Heart left ventricle (tissue), 16 donors: Measurements from ENCODE around the gene SCOC. TPM values are rescaled to one million over a fixed set of nuclear protein-coding genes. Genes with fewer than 3 reads are reported as not detected.

Source experiments
- ATAC-seq, 4 donors: fragments of 200-7000 bp; cut with Tn5 transposase; one replicate each; pipeline ENCODE4 v1.9.1; 2020 to 2022; ENCODE audit warnings: moderate library complexity in 4 of 4, mild to moderate bottlenecking in 3 of 4, moderate number of reproducible peaks in 1 of 4
- DNase-seq, 5 donors: peaks; one replicate each; pipeline ENCODE4 v3.0.0-alpha.2; 2020
- H3K27ac ChIP-seq, 12 donors: fragments of 200-600 bp; sonication (generic) in 4 of 12; one replicate each; pipeline versions ENCODE4 v1.5.0 to v1.8.0; 2016 to 2022; ENCODE audit warnings: mild to moderate bottlenecking in 2 of 12
- H3K27me3 ChIP-seq, 9 donors: fragments of 200-600 bp; sonication (generic) in 2 of 9; one replicate each; pipeline versions ENCODE4 v1.5.1 to v1.8.0; 2016 to 2022; ENCODE audit warnings: mild to moderate bottlenecking in 3 of 9
- H3K36me3 ChIP-seq, 9 donors: fragments of 200-600 bp; sonication (generic) in 2 of 9; one replicate each; pipeline versions ENCODE4 v1.5.0 to v1.8.0; 2018 to 2022; ENCODE audit warnings: mild to moderate bottlenecking in 2 of 9
- H3K4me1 ChIP-seq, 12 donors: fragments of 200-600 bp; sonication (generic) in 4 of 12; one replicate each; pipeline versions ENCODE4 v1.5.0 to v1.8.0; 2016 to 2022; ENCODE audit warnings: mild to moderate bottlenecking in 3 of 12
- H3K4me3 ChIP-seq, 12 donors: fragments of 200-600 bp; sonication (generic) in 4 of 12; one replicate each; pipeline versions ENCODE4 v1.5.0 to v1.8.0; 2017 to 2022; ENCODE audit warnings: mild to moderate bottlenecking in 9 of 12, moderate library complexity in 4 of 12
- H3K9me3 ChIP-seq, 12 donors: fragments of 200-600 bp; sonication (generic) in 4 of 12; one replicate each; pipeline versions ENCODE4 v1.5.0 to v1.8.0; 2016 to 2022; ENCODE audit warnings: mild to moderate bottlenecking in 1 of 12
- POLR2A ChIP-seq, 2 donors: fragments of 450-650 bp; IDR thresholded peaks; one replicate each; pipeline ENCODE4 v1.6.1; 2017; ENCODE audit warnings: antibody characterized with exemption in 2 of 2, mild to moderate bottlenecking in 2 of 2, moderate library complexity in 2 of 2
- WGBS, 4 donors: extraction: QIAGEN DNeasy Blood & Tissue Kit in 2 of 4; methylation state at CpG; one replicate each; pipeline versions ENCODE4 v1.1.5 to v1.1.7; 2013 to 2018; 5-methylcytosine and 5-hydroxymethylcytosine counted together
- intact Hi-C, 10 donors: fragments of 100-400 bp; cut with DNase I; formaldehyde crosslinking; loops; one replicate each; pipeline versions ENCODE4 v1.11.1 to v1.14.2; 2022
- long read RNA-seq, 3 donors: library from polyadenylated mRNA; unstranded; transcript quantifications; one replicate each; pipeline ENCODE4 v2.0.0, GENCODE V29; 2020 to 2021
- polyA plus RNA-seq, 2 donors: library from polyadenylated mRNA; stranded (reverse); fragments of 200-250 nt; gene quantifications; one replicate each; pipeline ENCODE4 v1.2.3, GENCODE V29; 2013
- total RNA-seq, 9 donors: library from RNA; depleted of rRNA in 2 of 9; stranded (reverse); fragments of >200 nt in 2 of 9; fragmentation: NEBNext Ultra II Directional in 3 of 9; extraction: Animal tissue kit (Norgen Biotek cat#: 25700) in 3 of 9; gene quantifications; one replicate each; pipeline versions ENCODE4 v1.1.0 to v1.2.4, GENCODE V29; 2016 to 2023
- TF ChIP-seq, protein P1 (sequence below), 12 donors: fragments of 200-600 bp; sonication (generic) in 4 of 12; IDR thresholded peaks; one replicate each; pipeline versions ENCODE4 v1.5.0 to v1.8.0; 2018 to 2022; ENCODE audit warnings: antibody characterized with exemption in 12 of 12, mild to moderate bottlenecking in 5 of 12
- donor health status: ischemic (EF 13 %, LVEDD 7.1; RV severe dilation, severe dysfunction).
- donor health status: healthy with polysubstance abuse.
- donor health status: DM: no; HTN: yes; CAD: no.
- donor health status: DM: no; HTN: no; CAD: no.
- donor health status: ischemic (EF 25% LVEDD 6.9; RV normal size, moderate dysfunction).
- donor health status: ischemic (EF 25% LVEDD 5.7; RV mildly dilated, moderate dysfunction).
- donor health status: healthy.
- donor health status: DM: yes; HTN: yes; CAD: no.
- donor health status: ischemic (EF 35%, LVEDD 5.7; RV mildly dilated, moderate dysfunction).
- donor health status: nonischemic (EF 11% LVEDD 7.7; RV severe dilation, severe dysfunction).
- donor health status: DM: yes; HTN: yes; CAD: no.
- donor health status: PGD.
- donor health status: ischemic (EF 29% LVEDD 5.4; RV normal size, mild dysfunction).
- donor health status: nonischemic (EF 23%, LVEDD 6.1; RV moderate dilation, normal function).

Gene SCOC
- total RNA-seq, result 10 to 100 TPM; 61.0 to 80.9 (median 70.3) TPM
- polyA plus RNA-seq, result 10 to 100 TPM; 49.1 to 87.1 TPM
- long read RNA-seq, donor 1, transcript SCOC-207 (3 exons, 1,838 nt), result minor isoform, 5 of 164 reads
- long read RNA-seq, donor 1, transcript SCOC-211 (4 exons, 1,959 nt), result major isoform, 148 of 164 reads
- long read RNA-seq, donor 1, partial matches to known transcripts, result 2 of 164 reads
- long read RNA-seq, donor 1, other reads (novel, unspliced or antisense), result 9 of 164 reads
- long read RNA-seq, donor 2, transcript SCOC-211 (4 exons, 1,959 nt), result major isoform, 586 of 659 reads
- long read RNA-seq, donor 2, transcript SCOC-207 (3 exons, 1,838 nt), result minor isoform, 28 of 659 reads
- long read RNA-seq, donor 2, partial matches to known transcripts, result 30 of 659 reads
- long read RNA-seq, donor 2, other reads (novel, unspliced or antisense), result 15 of 659 reads
- long read RNA-seq, donor 3, transcript SCOC-207 (3 exons, 1,838 nt), result minor isoform, 6 of 136 reads
- long read RNA-seq, donor 3, transcript SCOC-211 (4 exons, 1,959 nt), result major isoform, 123 of 136 reads
- long read RNA-seq, donor 3, partial matches to known transcripts, result 1 of 136 reads
- long read RNA-seq, donor 3, other reads (novel, unspliced or antisense), result 6 of 136 reads

DNA sequence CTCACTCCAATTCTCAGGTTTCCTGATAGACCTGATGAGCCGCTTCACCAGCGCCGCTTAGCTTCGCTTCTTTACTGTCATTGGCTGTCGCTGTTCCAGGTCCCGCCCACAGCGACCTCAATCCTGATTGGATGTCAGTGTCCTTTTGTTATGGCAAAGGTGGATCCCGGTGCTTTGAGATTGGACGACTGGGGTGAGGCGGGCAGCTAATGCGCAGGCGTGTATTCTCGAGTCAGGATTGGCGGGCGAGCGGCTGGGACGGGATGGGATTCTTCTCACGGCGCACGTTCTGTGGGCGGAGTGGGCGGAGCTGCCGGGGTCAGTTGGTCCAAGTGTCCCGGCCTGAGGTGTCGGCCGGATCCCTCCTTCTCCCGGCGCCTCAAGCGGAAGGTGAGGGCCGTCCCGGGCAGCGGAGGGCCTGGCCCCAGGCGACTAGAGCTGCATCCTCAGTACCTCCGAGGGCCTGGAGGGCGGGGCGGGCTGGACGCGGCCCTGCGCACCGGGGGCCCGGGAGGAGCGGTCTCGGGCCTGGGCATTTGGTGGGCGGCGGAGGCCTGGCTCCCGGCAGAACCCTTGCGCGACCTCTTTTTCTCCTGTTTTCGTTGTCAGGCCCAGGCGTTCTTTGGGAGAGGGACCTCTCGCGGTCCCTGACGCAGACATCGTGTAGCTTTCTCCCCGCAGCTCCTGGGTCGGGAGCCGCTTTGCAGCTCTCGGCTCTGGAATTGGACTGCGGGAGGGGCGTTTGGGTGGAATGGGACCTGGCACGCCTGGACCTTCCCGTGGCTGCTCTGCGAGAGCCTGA is at the start of gene SCOC:
Gene SCOC (plus strand): TSS at position 319 of the 802 bp plus-strand sequence. CDS start 5,525 bp downstream, outside the sequence.
- no peaks in the 10 kb centered on the region for H3K36me3 ChIP-seq
- H3K27ac ChIP-seq, result peak within 1 kb of the TSS; percentile 76 to 96 (median 94)
- peak within 1 kb of the TSS; percentile 77 to 96 (median 84) for H3K4me3 ChIP-seq
- ATAC-seq (peak; percentile 98 to 99 (median 99)), DNase-seq (peak; percentile 99 to 100 (median 99))
- H3K4me1 ChIP-seq, result peaks cover 0 to 52% (median 31%) of the 10 kb centered on the region in 12 donors
- intact Hi-C loops, result loop anchor here in 8 of 10 donors (5.0 to 10.0 kb wide), 4 partner anchors 54 to 381 kb away; partner anchors contain the start of genes ELMOD2 (in 3 of the 8), CLGN (in 1 of the 8) and TBC1D9 (in 1 of the 8)
- TF ChIP-seq, protein P1, sequence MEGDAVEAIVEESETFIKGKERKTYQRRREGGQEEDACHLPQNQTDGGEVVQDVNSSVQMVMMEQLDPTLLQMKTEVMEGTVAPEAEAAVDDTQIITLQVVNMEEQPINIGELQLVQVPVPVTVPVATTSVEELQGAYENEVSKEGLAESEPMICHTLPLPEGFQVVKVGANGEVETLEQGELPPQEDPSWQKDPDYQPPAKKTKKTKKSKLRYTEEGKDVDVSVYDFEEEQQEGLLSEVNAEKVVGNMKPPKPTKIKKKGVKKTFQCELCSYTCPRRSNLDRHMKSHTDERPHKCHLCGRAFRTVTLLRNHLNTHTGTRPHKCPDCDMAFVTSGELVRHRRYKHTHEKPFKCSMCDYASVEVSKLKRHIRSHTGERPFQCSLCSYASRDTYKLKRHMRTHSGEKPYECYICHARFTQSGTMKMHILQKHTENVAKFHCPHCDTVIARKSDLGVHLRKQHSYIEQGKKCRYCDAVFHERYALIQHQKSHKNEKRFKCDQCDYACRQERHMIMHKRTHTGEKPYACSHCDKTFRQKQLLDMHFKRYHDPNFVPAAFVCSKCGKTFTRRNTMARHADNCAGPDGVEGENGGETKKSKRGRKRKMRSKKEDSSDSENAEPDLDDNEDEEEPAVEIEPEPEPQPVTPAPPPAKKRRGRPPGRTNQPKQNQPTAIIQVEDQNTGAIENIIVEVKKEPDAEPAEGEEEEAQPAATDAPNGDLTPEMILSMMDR (IDR thresholded peaks at IDR 0.05), result peak in 1 of 12 donors; percentile 9
- TF ChIP-seq POLR2A (IDR thresholded peaks at IDR 0.05), result peak in 1 of 2 donors; percentile 74
- WGBS, 4 donors, result 0 to 1% (median 0%) methylated on average over 20 to 63 of the region's 63 CpGs
- H3K9me3 ChIP-seq, result no peaks in the 10 kb centered on the region
- H3K27me3 ChIP-seq, result no peaks in the 10 kb centered on the region

DNA sequence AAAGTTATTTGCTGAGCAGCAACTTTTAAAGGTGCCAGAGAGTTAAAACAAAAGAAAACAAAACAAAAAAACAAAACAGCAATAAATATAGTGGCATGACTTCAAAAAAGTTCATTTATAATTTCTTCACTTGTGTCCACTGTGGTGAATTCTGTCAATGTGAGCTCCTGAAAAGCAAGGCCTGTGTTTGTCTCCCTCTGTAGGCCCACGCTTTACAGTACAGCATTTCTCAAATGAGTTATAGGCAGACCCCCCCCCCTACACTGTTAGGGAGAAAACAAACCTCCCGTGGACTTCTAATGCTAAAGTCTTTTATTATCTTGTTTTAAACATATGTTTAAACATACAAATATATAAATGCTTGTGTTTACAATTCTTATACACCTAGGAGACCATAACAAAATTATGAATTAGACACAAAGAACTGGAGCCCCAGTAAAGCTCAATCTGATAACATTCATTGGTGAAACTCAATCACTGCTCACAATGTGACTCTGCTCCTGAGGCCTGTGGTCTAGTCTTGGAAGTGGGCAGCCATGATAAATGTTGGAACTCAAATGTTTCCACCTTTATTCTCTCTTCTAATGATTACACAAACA is 47.0 kb upstream of the SCOC start:
- H3K27me3 ChIP-seq, result no peaks in the 10 kb centered on the region
- H3K27ac ChIP-seq, result no peak overlapping the region
- 39 to 63% (median 50%) methylated on average over 2 of the region's 2 CpGs for WGBS, 4 donors
- peaks cover 0 to 6% (median 0%) of the 10 kb centered on the region in 12 donors for H3K9me3 ChIP-seq
- H3K4me1 ChIP-seq, result peaks cover 0 to 7% (median 0%) of the 10 kb centered on the region in 12 donors
- intact Hi-C loops, result loop anchor here (2.0 to 10.0 kb wide), 11 partner anchors 62 to 672 kb away; partner anchors contain the start of gene MAML3 (in 4 of the 10)
- H3K4me3 ChIP-seq, result no peak overlapping the region
- no peaks in the 10 kb centered on the region for H3K36me3 ChIP-seq
- TF ChIP-seq POLR2A (IDR thresholded peaks at IDR 0.05), result no peak
- TF ChIP-seq, protein P1 (IDR thresholded peaks at IDR 0.05), result peak; percentile 42 to 79 (median 70)
- DNase-seq (peak in 1 of 5 donors; percentile 22), ATAC-seq (peak in 3 of 4 donors; percentile 63 to 75 (median 71))

DNA sequence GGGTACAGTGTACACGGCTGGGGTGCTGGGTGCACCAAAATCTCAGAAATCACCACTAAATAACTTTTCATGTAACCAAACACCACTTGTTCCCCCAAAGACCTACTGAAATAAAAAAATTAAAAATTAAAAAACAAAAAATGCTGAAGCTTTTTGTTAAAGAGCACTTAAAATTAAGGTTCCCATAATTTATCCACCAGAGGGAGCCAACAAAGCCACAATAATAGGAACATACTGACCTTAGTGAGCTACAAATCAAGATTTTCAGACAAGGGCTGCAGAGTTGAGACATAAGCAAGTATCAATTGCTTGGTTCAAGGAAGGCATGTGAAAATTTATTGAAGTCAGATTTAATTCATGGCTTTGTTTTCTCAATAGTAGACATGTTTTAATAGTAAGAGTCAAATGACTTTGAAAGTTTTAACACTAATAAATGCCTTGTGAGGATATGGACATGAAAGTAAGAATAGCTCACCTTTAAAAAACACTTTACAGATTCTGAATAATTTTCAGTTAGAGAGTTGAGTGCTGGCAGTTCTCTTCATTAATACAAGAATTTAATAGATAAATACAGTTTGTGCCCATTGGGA is 43.0 kb upstream of the SCOC start:
- Histone ChIP-seq H3K36me3 (no peaks in the 10 kb centered on the region), H3K27ac (no peak overlapping the region), H3K27me3 (no peaks in the 10 kb centered on the region), H3K9me3 (no peaks in the 10 kb centered on the region), H3K4me3 (no peak overlapping the region), H3K4me1 (peaks cover 0 to 7% (median 0%) of the 10 kb centered on the region in 12 donors)
- DNase-seq (no peak), ATAC-seq (no peak)
- intact Hi-C loops, result loop anchor here in 1 of 10 donors (5.0 kb wide), 1 partner anchor 598 kb away; no protein-coding TSS in a partner anchor
- TF ChIP-seq, protein P1 (IDR thresholded peaks at IDR 0.05), result peak in 11 of 12 donors; percentile 26 to 64 (median 47)
- TF ChIP-seq POLR2A (IDR thresholded peaks at IDR 0.05), result no peak
- 91 to 97% (median 94%) methylated on average over 1 of the region's 1 CpG for WGBS, 4 donors
